GM19452 (cell line): ENCODE results near the gene UNC80.

Source experiments
- ATAC-seq: cut with Tn5 transposase; IDR thresholded peaks from one replicate; pipeline ENCODE4 v1.9.1; 2021; ENCODE audit not compliant: unreplicated experiment

Gene UNC80

GRCh38 chr2:209809256-209809655 is 37.6 kb downstream of the UNC80 start:
- no peak for ATAC-seq

GRCh38 chr2:209817844-209818271 is 46.2 kb downstream of the UNC80 start:
- ATAC-seq, result no peak

- no peak for ATAC-seq
These were observed 47.3 kb downstream of the UNC80 start for GRCh38 chr2:209818939-209819338.

- ATAC-seq, result no peak
These were observed 50.2 kb downstream of the UNC80 start for GRCh38 chr2:209821806-209822205.

- ATAC-seq, result no peak
These were observed 51.9 kb downstream of the UNC80 start for GRCh38 chr2:209823484-209823883.

GRCh38 chr2:209824391-209824790 is 52.8 kb downstream of the UNC80 start:
- no peak for ATAC-seq

- no peak for ATAC-seq
These were observed 59.3 kb downstream of the UNC80 start for GRCh38 chr2:209830722-209831465.

- no peak for ATAC-seq
These were observed 63.1 kb downstream of the UNC80 start for GRCh38 chr2:209834767-209835166.

GRCh38 chr2:209840434-209840833 is 68.8 kb downstream of the UNC80 start:
- ATAC-seq, result no peak

- no peak for ATAC-seq
These were observed 74.0 kb downstream of the UNC80 start for GRCh38 chr2:209845666-209846065.

GRCh38 chr2:209864716-209865295 is 93.2 kb downstream of the UNC80 start:
- ATAC-seq, result no peak

- ATAC-seq, result no peak
These were observed 96.8 kb downstream of the UNC80 start for GRCh38 chr2:209868271-209868994.

- no peak for ATAC-seq
These were observed 98.4 kb downstream of the UNC80 start for GRCh38 chr2:209870067-209870466.

- no peak for ATAC-seq
These were observed 101.0 kb downstream of the UNC80 start for GRCh38 chr2:209872675-209873074.

- no peak for ATAC-seq
These were observed 103.6 kb downstream of the UNC80 start for GRCh38 chr2:209875270-209875669.

- ATAC-seq, result no peak
These were observed 104.6 kb downstream of the UNC80 start for GRCh38 chr2:209876211-209876610.

GRCh38 chr2:209878701-209879100 is 107.1 kb downstream of the UNC80 start:
- no peak for ATAC-seq

- no peak for ATAC-seq
These were observed 129.0 kb downstream of the UNC80 start for GRCh38 chr2:209900638-209901037.

- ATAC-seq, result no peak
These were observed 129.5 kb downstream of the UNC80 start for GRCh38 chr2:209901172-209901571.

- no peak for ATAC-seq
These were observed 134.1 kb downstream of the UNC80 start for GRCh38 chr2:209905691-209906090.

- no peak for ATAC-seq
These were observed 136.1 kb downstream of the UNC80 start for GRCh38 chr2:209907746-209908145.

GRCh38 chr2:209908511-209908910 is 136.9 kb downstream of the UNC80 start:
- no peak for ATAC-seq
